PFSK-1 (cell line): ENCODE results near the gene EXTL1. TPM values are rescaled to one million over a fixed set of nuclear protein-coding genes. Genes with fewer than 3 reads are reported as not detected.

Experiments
- FOXP2 ChIP-seq: optimal IDR thresholded peaks from 2 replicates; pipeline ENCODE3; 2011; ENCODE audit warnings: borderline replicate concordance, control low read depth, inconsistent platforms; ENCODE audit not compliant: insufficient read depth; ENCODE audit errors: extremely low read length, extremely low read depth
- POLR2AphosphoS5 ChIP-seq: IDR thresholded peaks from 2 replicates; pipeline ENCODE4 v1.6.1; 2012; ENCODE audit warnings: low read depth, mild to moderate bottlenecking, control low read depth, low read length, moderate library complexity
- REST ChIP-seq, 2 experiments: IDR thresholded peaks; 2 replicates each; pipeline versions ENCODE4 v1.6.1 to v1.8.0; 2011 to 2012; ENCODE audit warnings: low read depth in 2 of 2, low read length in 2 of 2, control low read depth in 1 of 2, inconsistent platforms in 1 of 2, mild to moderate bottlenecking in 1 of 2, moderate library complexity in 1 of 2; ENCODE audit not compliant: insufficient read depth in 1 of 2
- SIN3A ChIP-seq: IDR thresholded peaks from 2 replicates; pipeline ENCODE4 v1.6.1; 2012; ENCODE audit warnings: mild to moderate bottlenecking, low read length, moderate library complexity, borderline replicate concordance; ENCODE audit not compliant: insufficient read depth
- TAF1 ChIP-seq: IDR thresholded peaks from 2 replicates; pipeline ENCODE4 v1.6.1; 2012; ENCODE audit warnings: low read length, control low read depth, borderline replicate concordance; ENCODE audit not compliant: insufficient read depth
- polyA plus RNA-seq: library from polyadenylated mRNA; unstranded; fragments of >200 nt; gene quantifications from one replicate; pipeline ENCODE4 v1.2.1, GENCODE V29; 2012; ENCODE audit warnings: low read depth, missing spikeins; ENCODE audit not compliant: insufficient read length

The EXTL1 gene
- not detected for polyA plus RNA-seq

- no peak for TF ChIP-seq REST (IDR thresholded peaks at IDR 0.05; ENCODE audit: insufficient read depth in 1 of 2, low read depth in 2 of 2, low read length in 2 of 2)
- TF ChIP-seq TAF1 = no peak
- no peak for TF ChIP-seq SIN3A
- no peak for TF ChIP-seq POLR2AphosphoS5
- TF ChIP-seq FOXP2 = no peak
Measured at GRCh38 chr1:26021647-26022403, at the start of gene EXTL1. TSS of gene EXTL1 (plus strand) at chr1:26021775. CDS start at chr1:26022647, 872 bp downstream.

- TF ChIP-seq POLR2AphosphoS5 (no peak), TAF1 (no peak), FOXP2 (no peak), SIN3A (no peak), REST (IDR thresholded peaks at IDR 0.05; ENCODE audit: insufficient read depth in 1 of 2, low read depth in 2 of 2, low read length in 2 of 2) (no peak)
Measured at GRCh38 chr1:25971811-25972180, 49.8 kb upstream of the EXTL1 start.

GRCh38 chr1:25973610-25974321, 47.8 kb upstream of the EXTL1 start:
- TF ChIP-seq POLR2AphosphoS5 (no peak), REST (IDR thresholded peaks at IDR 0.05; ENCODE audit: insufficient read depth in 1 of 2, low read depth in 2 of 2, low read length in 2 of 2) (no peak), FOXP2 (no peak), SIN3A (no peak), TAF1 (no peak)

GRCh38 chr1:25977801-25978200, 43.8 kb upstream of the EXTL1 start:
- no peak for TF ChIP-seq REST (IDR thresholded peaks at IDR 0.05; ENCODE audit: insufficient read depth in 1 of 2, low read depth in 2 of 2, low read length in 2 of 2)
- no peak for TF ChIP-seq TAF1
- TF ChIP-seq FOXP2 = no peak
- TF ChIP-seq POLR2AphosphoS5 = no peak
- no peak for TF ChIP-seq SIN3A
